EH (cell line): ENCODE data around the gene HACD2.
"Not testable (repeated sequence)": the region's sequence is repeated elsewhere in the genome, so short reads cannot be mapped to it uniquely, and the experiment has no call there.

Experiments used
- DNase-seq: peaks from one replicate; pipeline ENCODE4 v3.0.0-alpha.2; 2015; ENCODE audit warnings: low read depth

The HACD2 gene

GRCh38 chr3:123611082-123611481 lies 26.2 kb upstream of the HACD2 start:
- no peak for DNase-seq

GRCh38 chr3:123610331-123610730 lies 25.5 kb upstream of the HACD2 start:
- no peak for DNase-seq

- DNase-seq = no peak
Observed at GRCh38 chr3:123609063-123609462, 24.2 kb upstream of the HACD2 start.

- DNase-seq = no peak
Observed at GRCh38 chr3:123608263-123608937, 23.5 kb upstream of the HACD2 start.

GRCh38 chr3:123606527-123606926 lies 21.7 kb upstream of the HACD2 start:
- DNase-seq = no peak

GRCh38 chr3:123605789-123606234 lies 21.0 kb upstream of the HACD2 start:
- DNase-seq = peak; percentile 37

GRCh38 chr3:123603153-123603552 lies 18.3 kb upstream of the HACD2 start:
- DNase-seq = not testable (repeated sequence)

- peak; percentile 91 for DNase-seq
Observed at GRCh38 chr3:123602325-123602724, 17.5 kb upstream of the HACD2 start.

GRCh38 chr3:123600863-123601262 lies 16.0 kb upstream of the HACD2 start:
- not testable (repeated sequence) for DNase-seq

- no peak for DNase-seq
Observed at GRCh38 chr3:123597561-123597960, 12.7 kb upstream of the HACD2 start.

- DNase-seq = no peak
Observed at GRCh38 chr3:123595396-123596180, 10.7 kb upstream of the HACD2 start.

- DNase-seq = no peak
Observed at GRCh38 chr3:123593381-123593780, 8.5 kb upstream of the HACD2 start.

GRCh38 chr3:123590685-123591450 lies 6.0 kb upstream of the HACD2 start:
- no peak for DNase-seq

GRCh38 chr3:123587401-123587800 lies 2.5 kb upstream of the HACD2 start:
- DNase-seq = no peak

GRCh38 chr3:123586968-123587367 lies 2.1 kb upstream of the HACD2 start:
- peak; percentile 91 for DNase-seq

GRCh38 chr3:123586131-123586530 lies 1.3 kb upstream of the HACD2 start:
- DNase-seq = peak; percentile 65

- peak; percentile 52 for DNase-seq
Observed at GRCh38 chr3:123584284-123584987, 417 bp downstream of the HACD2 start.

- no peak for DNase-seq
Observed at GRCh38 chr3:123583561-123583960, 1.3 kb downstream of the HACD2 start.

- DNase-seq = no peak
Observed at GRCh38 chr3:123582315-123582714, 2.5 kb downstream of the HACD2 start.

GRCh38 chr3:123576122-123576521 lies 8.7 kb downstream of the HACD2 start:
- no peak for DNase-seq

- DNase-seq = no peak
Observed at GRCh38 chr3:123571973-123572365, 12.9 kb downstream of the HACD2 start.
